B cell (primary cell): ENCODE results near the gene VAV2. TPM values are rescaled to one million over a fixed set of nuclear protein-coding genes. Genes with fewer than 3 reads are reported as not detected.

ENCODE experiments used
- ATAC-seq: fragments of 200-7000 bp; cut with Tn5 transposase; one replicate; pipeline ENCODE4 v1.10.0; 2021; ENCODE audit warnings: low read depth, mild to moderate bottlenecking, moderate number of reproducible peaks, moderate library complexity
- CTCF ChIA-PET: fragments of 350-600 bp; sonication (Branson Sonifier 250); formaldehyde crosslinking; loops from one replicate; lab custom pipeline; 2021; ENCODE audit warnings: antibody characterized with exemption, inconsistent platforms; lab: Charles Lee
- POLR2A ChIA-PET: fragments of 350-600 bp; sonication (Branson Sonifier 250); formaldehyde crosslinking; loops from one replicate; lab custom pipeline; 2021; ENCODE audit warnings: antibody characterized with exemption; lab: Charles Lee
- DNase-seq: peaks from one replicate; pipeline ENCODE4 v3.0.0; 2013
- H2AFZ ChIP-seq: 2 replicates; pipeline ENCODE4 v1.6.1; 2012; ENCODE audit warnings: mild to moderate bottlenecking, low read depth, low read length; ENCODE audit not compliant: insufficient read depth, poor library complexity, severe bottlenecking
- H3K27ac ChIP-seq, 2 donors: 1 replicate in 1 of 2; 2 replicates in 1 of 2; pipeline ENCODE4 v1.5.1; 2012 to 2013; ENCODE audit warnings: low read length in 2 of 2, mild to moderate bottlenecking in 2 of 2, moderate library complexity in 1 of 2
- H3K27me3 ChIP-seq, 4 experiments: fragments of 200-600 bp in 1 of 4; sonication (generic) in 1 of 4; replicated peaks in 1 of 4; 1 replicate in 2 of 4; 2 replicates in 2 of 4; pipeline versions ENCODE4 v1.6.1 to v1.7.0; 2013 to 2016; ENCODE audit warnings: low read length in 3 of 4, mild to moderate bottlenecking in 2 of 4, mixed read lengths in 1 of 4, moderate library complexity in 1 of 4; ENCODE audit not compliant: insufficient read depth in 4 of 4, control insufficient read depth in 3 of 4; ENCODE audit errors: control extremely low read depth in 1 of 4
- H3K36me3 ChIP-seq, 2 experiments: replicated peaks in 1 of 2; 1 replicate in 1 of 2; 2 replicates in 1 of 2; pipeline versions ENCODE4 v1.6.1 to v1.7.1; 2013; ENCODE audit warnings: low read length in 1 of 2; ENCODE audit not compliant: insufficient read depth in 2 of 2, control insufficient read depth in 1 of 2; ENCODE audit errors: control extremely low read depth in 1 of 2, extremely low read depth in 1 of 2
- H3K4me1 ChIP-seq, 2 donors: fragments of 200-600 bp in 1 of 2; sonication (generic) in 1 of 2; 1 replicate in 1 of 2; 2 replicates in 1 of 2; pipeline versions ENCODE4 v1.5.1 to v1.6.1; 2013 to 2017; ENCODE audit warnings: low read length in 2 of 2; ENCODE audit not compliant: control insufficient read depth in 2 of 2, insufficient read depth in 2 of 2
- H3K4me2 ChIP-seq: replicated peaks from 2 replicates; pipeline ENCODE3; 2012; ENCODE audit warnings: mild to moderate bottlenecking, low read depth, low read length; ENCODE audit not compliant: poor library complexity, severe bottlenecking
- H3K4me3 ChIP-seq, 5 experiments: fragments of 200-600 bp in 1 of 5; sonication (generic) in 1 of 5; 1 replicate in 3 of 5; 2 replicates in 2 of 5; pipeline versions ENCODE4 v1.5.1 to v1.7.0; 2011 to 2016; ENCODE audit warnings: low read length in 4 of 5, mild to moderate bottlenecking in 4 of 5, low read depth in 2 of 5, control low read depth in 1 of 5, moderate library complexity in 1 of 5; ENCODE audit not compliant: insufficient read depth in 1 of 5; ENCODE audit errors: control extremely low read depth in 1 of 5, extremely low read depth in 1 of 5
- H3K79me2 ChIP-seq: fragments of 200-600 bp; sonication (generic); one replicate; pipeline ENCODE4 v1.6.0; 2016; ENCODE audit warnings: low read length; ENCODE audit not compliant: control insufficient read depth, insufficient read depth
- H3K9ac ChIP-seq: fragments of 200-600 bp; sonication (generic); 2 replicates; pipeline ENCODE4 v1.6.1; 2017; ENCODE audit warnings: mild to moderate bottlenecking, low read length, moderate library complexity
- H3K9me3 ChIP-seq, 3 donors: one replicate each; pipeline versions ENCODE4 v1.6.1 to v1.7.1; 2013; ENCODE audit warnings: low read length in 2 of 3; ENCODE audit not compliant: control insufficient read depth in 2 of 3, insufficient read depth in 1 of 3; ENCODE audit errors: control extremely low read depth in 1 of 3
- H4K20me1 ChIP-seq: 2 replicates; pipeline ENCODE4 v1.6.0; 2012; ENCODE audit warnings: mild to moderate bottlenecking, low read length; ENCODE audit not compliant: insufficient read depth, control insufficient read depth, poor library complexity, severe bottlenecking
- H3K27ac Mint-ChIP-seq: one replicate; pipeline ENCODE4 v1.8.0; 2021; ENCODE audit warnings: mixed read lengths
- H3K27me3 Mint-ChIP-seq: one replicate; pipeline ENCODE4 v1.8.0; 2021; ENCODE audit warnings: mixed read lengths
- H3K4me1 Mint-ChIP-seq: one replicate; pipeline ENCODE4 v1.8.0; 2021; ENCODE audit warnings: mixed read lengths
- H3K4me3 Mint-ChIP-seq: one replicate; pipeline ENCODE4 v1.8.0; 2021; ENCODE audit warnings: mixed read lengths
- H3K9me3 Mint-ChIP-seq: one replicate; pipeline ENCODE4 v1.8.0; 2022; ENCODE audit warnings: mixed read lengths; ENCODE audit not compliant: insufficient read depth
- EZH2 ChIP-seq: IDR thresholded peaks from 2 replicates; pipeline ENCODE4 v1.6.1; 2012; ENCODE audit warnings: borderline replicate concordance, low read depth, mild to moderate bottlenecking, moderate library complexity, low read length; ENCODE audit not compliant: insufficient read depth, poor library complexity, severe bottlenecking
- WGBS: methylation state at CpG from one replicate; pipeline ENCODE4 v1.1.5; 2013; ENCODE audit warnings: missing lambda C conversion rate; ENCODE audit not compliant: insufficient coverage; 5-methylcytosine and 5-hydroxymethylcytosine counted together
- intact Hi-C: fragments of 100-400 bp; cut with micrococcal nuclease; formaldehyde crosslinking; loops from one replicate; pipeline ENCODE4 v1.10.0; 2022
- polyA plus RNA-seq: library from polyadenylated mRNA; depleted of rRNA; stranded (reverse); fragments of >200 nt; gene quantifications from 2 replicates; pipeline ENCODE4 v1.2.3, GENCODE V29; 2012
- total RNA-seq, 2 donors: library from RNA; stranded (reverse); fragments of 120-200 nt in 1 of 2; gene quantifications; 1 replicate in 1 of 2; 2 replicates in 1 of 2; pipeline versions ENCODE4 v1.2.3 to v1.2.4, GENCODE V29; 2013 to 2022
- TF ChIP-seq, protein P1 (sequence below): fragments of 200-600 bp; IDR thresholded peaks from one replicate; pipeline ENCODE4 v1.8.0; 2022; ENCODE audit warnings: antibody characterized with exemption, mild to moderate bottlenecking

Gene VAV2
- total and polyA plus RNA-seq, 2 donors (not counting 1 experiment from before 2014, with no cell fraction given): 34.4 to 128 TPM

DNA sequence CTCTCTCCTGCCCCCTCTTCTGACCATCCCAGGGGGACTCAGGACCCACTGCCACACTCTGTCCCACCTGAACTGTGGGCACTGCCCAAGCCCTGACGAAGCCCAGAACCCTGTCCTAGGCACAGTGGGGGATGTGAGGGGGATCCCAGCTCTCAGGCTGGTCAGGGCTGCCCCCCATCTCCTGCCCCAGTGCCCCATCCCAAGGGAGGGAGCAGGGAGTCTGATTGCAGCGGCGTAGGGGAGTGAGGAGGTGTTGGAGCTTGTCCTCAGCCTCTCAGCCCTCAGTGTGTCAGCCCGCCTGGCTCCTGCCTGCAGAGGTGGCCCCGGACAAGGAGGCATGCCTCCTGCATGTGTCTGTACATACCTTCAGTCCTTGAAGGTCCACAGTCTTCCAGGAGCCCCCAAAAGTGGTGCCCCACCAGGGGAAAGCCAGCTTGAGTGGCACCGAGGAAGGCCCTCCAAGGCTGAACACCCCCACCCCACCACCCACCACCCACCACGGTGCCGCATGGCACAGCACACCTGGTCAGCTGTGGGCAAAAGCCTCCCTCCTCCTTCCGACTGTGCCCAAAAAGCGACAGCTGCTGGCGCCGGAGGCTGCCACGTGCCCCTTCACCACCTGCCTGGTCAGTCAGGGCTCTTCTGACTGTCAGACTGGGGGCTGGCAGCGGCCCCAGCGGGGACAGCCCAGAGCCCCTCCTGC, 254.9 kb downstream of the VAV2 start:
- WGBS: 51% methylated on average over 14 of the region's 15 CpGs
- Histone ChIP-seq H3K79me2 (no peaks in the 10 kb centered on the region), H3K4me3 (no peak overlapping the region), H3K4me1 (peaks cover 25 to 36% of the 10 kb centered on the region in 2 donors), H3K9ac (no peak overlapping the region), H3K36me3 (no peaks in the 10 kb centered on the region), H3K9me3 (no peaks in the 10 kb centered on the region), H3K27me3 (no peaks in the 10 kb centered on the region), H2AFZ (no peak overlapping the region), H3K4me2 (no peak overlapping the region), H3K27ac (no peak overlapping the region), H4K20me1 (no peaks in the 10 kb centered on the region)
- CTCF ChIA-PET: interaction anchor here (1.1 to 2.6 kb wide), 2 partner anchors 10 to 13 kb away, joined by 4 to 12 read pairs; no protein-coding TSS in a partner anchor
- H3K27me3 Mint-ChIP-seq: peaks cover 7% of the 10 kb centered on the region
- no peak overlapping the region for H3K4me3 Mint-ChIP-seq
- DNase-seq (no peak), ATAC-seq (no peak)
- no peak for TF ChIP-seq EZH2
- TF ChIP-seq, protein P1, sequence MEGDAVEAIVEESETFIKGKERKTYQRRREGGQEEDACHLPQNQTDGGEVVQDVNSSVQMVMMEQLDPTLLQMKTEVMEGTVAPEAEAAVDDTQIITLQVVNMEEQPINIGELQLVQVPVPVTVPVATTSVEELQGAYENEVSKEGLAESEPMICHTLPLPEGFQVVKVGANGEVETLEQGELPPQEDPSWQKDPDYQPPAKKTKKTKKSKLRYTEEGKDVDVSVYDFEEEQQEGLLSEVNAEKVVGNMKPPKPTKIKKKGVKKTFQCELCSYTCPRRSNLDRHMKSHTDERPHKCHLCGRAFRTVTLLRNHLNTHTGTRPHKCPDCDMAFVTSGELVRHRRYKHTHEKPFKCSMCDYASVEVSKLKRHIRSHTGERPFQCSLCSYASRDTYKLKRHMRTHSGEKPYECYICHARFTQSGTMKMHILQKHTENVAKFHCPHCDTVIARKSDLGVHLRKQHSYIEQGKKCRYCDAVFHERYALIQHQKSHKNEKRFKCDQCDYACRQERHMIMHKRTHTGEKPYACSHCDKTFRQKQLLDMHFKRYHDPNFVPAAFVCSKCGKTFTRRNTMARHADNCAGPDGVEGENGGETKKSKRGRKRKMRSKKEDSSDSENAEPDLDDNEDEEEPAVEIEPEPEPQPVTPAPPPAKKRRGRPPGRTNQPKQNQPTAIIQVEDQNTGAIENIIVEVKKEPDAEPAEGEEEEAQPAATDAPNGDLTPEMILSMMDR: no peak
- intact Hi-C loops: loop anchor here (5.0 kb wide), 1 partner anchor 50 kb away; no protein-coding TSS in a partner anchor
- peaks cover 39% of the 10 kb centered on the region for H3K4me1 Mint-ChIP-seq
- no peaks in the 10 kb centered on the region for H3K9me3 Mint-ChIP-seq
- H3K27ac Mint-ChIP-seq: no peak overlapping the region
- POLR2A ChIA-PET: no interaction called here

DNA sequence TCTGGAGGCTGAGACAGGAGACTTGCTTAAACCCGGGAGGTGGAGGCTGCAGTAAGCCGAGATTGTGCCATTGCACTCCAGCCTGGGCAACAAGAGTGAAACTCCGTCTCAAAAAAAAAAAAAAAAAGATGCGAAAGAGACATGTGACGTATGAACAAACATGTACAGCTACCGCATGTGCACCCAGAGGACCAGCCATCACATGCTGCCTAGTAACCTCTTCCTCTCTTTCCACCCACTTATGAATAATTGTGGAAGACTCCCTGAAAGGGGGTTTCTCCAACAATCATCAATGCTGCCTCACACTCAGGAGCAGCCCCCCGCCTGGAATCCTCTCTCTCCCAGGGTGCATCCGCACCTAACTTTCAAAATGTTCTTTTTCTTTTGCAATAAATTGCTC, 256.2 kb downstream of the VAV2 start:
- H3K27ac ChIP-seq: no peak overlapping the region
- CTCF ChIA-PET: interaction anchor here (1.3 to 1.4 kb wide), 3 partner anchors 11 to 264 kb away, joined by 3 to 8 read pairs (median 6); no protein-coding TSS in a partner anchor
- H3K9me3 ChIP-seq: no peaks in the 10 kb centered on the region
- no peaks in the 10 kb centered on the region for H3K9me3 Mint-ChIP-seq
- WGBS: 71% methylated on average over 2 of the region's 8 CpGs
- H3K9ac ChIP-seq: no peak overlapping the region
- H3K27me3 Mint-ChIP-seq: peaks cover 7% of the 10 kb centered on the region
- peaks cover 39% of the 10 kb centered on the region for H3K4me1 Mint-ChIP-seq
- H3K27me3 ChIP-seq: no peaks in the 10 kb centered on the region
- H3K4me3 ChIP-seq: no peak overlapping the region
- H3K36me3 ChIP-seq: no peaks in the 10 kb centered on the region
- H3K79me2 ChIP-seq: no peaks in the 10 kb centered on the region
- no peak overlapping the region for H3K4me2 ChIP-seq
- TF ChIP-seq, protein P1: no peak
- no peak for TF ChIP-seq EZH2
- H2AFZ ChIP-seq: no peak overlapping the region
- intact Hi-C loops: loop anchor here (5.0 kb wide), 1 partner anchor 51 kb away; no protein-coding TSS in a partner anchor
- peaks cover 25 to 36% of the 10 kb centered on the region in 2 donors for H3K4me1 ChIP-seq
- peak; percentile 63 for DNase-seq
- POLR2A ChIA-PET: interaction anchor here (0.7 to 0.9 kb wide), 3 partner anchors 219 to 968 kb away, joined by 3 to 4 read pairs (median 4); partner anchors contain the start of gene WDR5
- H4K20me1 ChIP-seq: no peaks in the 10 kb centered on the region
- peak overlapping the region; percentile 27 for H3K27ac Mint-ChIP-seq
- ATAC-seq: peak; percentile 35
- H3K4me3 Mint-ChIP-seq: peak overlapping the region; percentile 32
